GM12878 (cell line): Measurements from ENCODE around the gene HNMT. TPM values are rescaled to one million over a fixed set of nuclear protein-coding genes. Genes with fewer than 3 reads are reported as not detected.

Experiments used
- ATAC-seq: fragments of 200-7000 bp; cut with Tn5 transposase; 3 replicates; pipeline ENCODE4 v1.9.1; 2020; ENCODE audit warnings: mild to moderate bottlenecking, moderate library complexity
- BruUV-seq: library from RNA; stranded (reverse); fragments of 400-500 nt; replicated peaks from 2 replicates; lab custom pipeline; 2021; lab: Mats Ljungman, UMichigan
- CTCF ChIA-PET: fragments of 300-600 bp; sonication (Branson Sonifier 250); formaldehyde crosslinking; extraction: SDS; loops from one replicate; lab custom pipeline; 2021; ENCODE audit warnings: inconsistent platforms; lab: Yijun Ruan, JAX
- POLR2A ChIA-PET: fragments of 350-600 bp; formaldehyde crosslinking; extraction: SDS; loops from one replicate; lab custom pipeline; 2021; ENCODE audit warnings: inconsistent platforms; lab: Charles Lee
- RAD21 ChIA-PET: fragments of 300-600 bp; sonication (Branson Sonifier 250); formaldehyde crosslinking; loops from one replicate; lab custom pipeline; 2023; ENCODE audit warnings: antibody characterized with exemption; ENCODE audit not compliant: unreplicated experiment; lab: Charles Lee
- SMC1A ChIA-PET: fragments of 300-600 bp; sonication (Branson Sonifier 250); formaldehyde crosslinking; loops from one replicate; lab custom pipeline; 2023; ENCODE audit not compliant: unreplicated experiment, uncharacterized antibody; lab: Charles Lee
- DNase-seq: peaks from one replicate; pipeline ENCODE4 v3.0.0-alpha.2; 2011; ENCODE audit warnings: low read depth, low spot score
- FAIRE-seq: peaks from 3 replicates; lab custom pipeline; 2011; peaks lifted over from hg19 to GRCh38; lab: Jason Lieb, UNC
- H2AFZ ChIP-seq: 2 replicates; pipeline ENCODE4 v1.6.0; 2011; ENCODE audit warnings: low read depth, low read length, control low read depth; ENCODE audit not compliant: control insufficient read depth
- H3K27ac ChIP-seq: 2 replicates; pipeline ENCODE4 v1.5.1; 2011; ENCODE audit warnings: control low read depth; ENCODE audit not compliant: control insufficient read depth, insufficient read depth
- H3K27me3 ChIP-seq, 2 experiments: replicated peaks in 1 of 2; 2 replicates each; pipeline versions ENCODE4 v1.6.0 to v1.6.1; 2011; ENCODE audit warnings: low read length in 1 of 2; ENCODE audit not compliant: control insufficient read depth in 2 of 2, insufficient read depth in 2 of 2
- H3K36me3 ChIP-seq, 2 experiments: 2 replicates each; pipeline ENCODE4 v1.5.1; 2011; ENCODE audit warnings: low read length in 1 of 2; ENCODE audit not compliant: control insufficient read depth in 2 of 2, insufficient read depth in 2 of 2
- H3K4me1 ChIP-seq: 2 replicates; pipeline ENCODE4 v1.6.1; 2011; ENCODE audit warnings: mild to moderate bottlenecking, low read length, moderate library complexity, mixed read lengths; ENCODE audit not compliant: control insufficient read depth, insufficient read depth
- H3K4me2 ChIP-seq: 2 replicates; pipeline ENCODE4 v1.6.0; 2011; ENCODE audit warnings: control low read depth; ENCODE audit not compliant: control insufficient read depth, insufficient read depth
- H3K4me3 ChIP-seq: fragments of 200-600 bp; sonication (generic); 2 replicates; pipeline ENCODE4 v1.5.1; 2016
- H3K79me2 ChIP-seq: 2 replicates; pipeline ENCODE4 v1.6.0; 2011; ENCODE audit warnings: low read length; ENCODE audit not compliant: control insufficient read depth, insufficient read depth
- H3K9ac ChIP-seq: 2 replicates; pipeline ENCODE4 v1.8.0; 2011; ENCODE audit warnings: low read length, control low read depth, mixed read lengths; ENCODE audit not compliant: control insufficient read depth, insufficient read depth
- H3K9me3 ChIP-seq: replicated peaks from 3 replicates; pipeline ENCODE4 v1.5.1; 2011; ENCODE audit warnings: mild to moderate bottlenecking, low read length; ENCODE audit not compliant: control insufficient read depth, insufficient read depth
- H4K20me1 ChIP-seq: 2 replicates; pipeline ENCODE4 v1.6.0; 2011; ENCODE audit not compliant: control insufficient read depth, insufficient read depth
- BCL3 ChIP-seq: IDR thresholded peaks from 2 replicates; pipeline ENCODE4 v1.6.1; 2011; ENCODE audit warnings: borderline replicate concordance, low read depth, mild to moderate bottlenecking, moderate library complexity, low read length; ENCODE audit not compliant: insufficient read depth, poor library complexity, severe bottlenecking
- CEBPB ChIP-seq, 2 experiments: fragments of 150-350 bp in 1 of 2; IDR thresholded peaks; 2 replicates each; pipeline ENCODE4 v1.6.1; 2012 to 2014; ENCODE audit warnings: low read depth in 2 of 2, low read length in 2 of 2, borderline replicate concordance in 1 of 2, inconsistent platforms in 1 of 2
- CHD1 ChIP-seq: IDR thresholded peaks from 2 replicates; pipeline ENCODE4 v1.6.1; 2012; ENCODE audit warnings: low read depth, low read length, improper control_type of control experiment
- EP300 ChIP-seq, 2 experiments: fragments of 150-350 bp in 1 of 2; IDR thresholded peaks; 2 replicates each; pipeline ENCODE4 v1.6.1; 2011 to 2012; ENCODE audit warnings: low read depth in 2 of 2, low read length in 2 of 2, borderline replicate concordance in 1 of 2, improper control_type of control experiment in 1 of 2, inconsistent platforms in 1 of 2; ENCODE audit not compliant: control insufficient read depth in 1 of 2
- HDAC2 ChIP-seq: fragments of 200-600 bp; sonication (generic); IDR thresholded peaks from 2 replicates; pipeline ENCODE4 v1.6.1; 2017
- HDAC6 ChIP-seq: fragments of 200-600 bp; sonication (generic); IDR thresholded peaks from one replicate; pipeline ENCODE4 v1.8.0; 2017; ENCODE audit warnings: antibody characterized with exemption; ENCODE audit not compliant: unreplicated experiment
- MAX ChIP-seq: IDR thresholded peaks from 2 replicates; pipeline ENCODE4 v1.6.1; 2012; ENCODE audit warnings: low read depth, low read length, improper control_type of control experiment
- NFYB ChIP-seq: IDR thresholded peaks from 2 replicates; pipeline ENCODE4 v1.6.1; 2011; ENCODE audit warnings: low read depth, mild to moderate bottlenecking, low read length, improper control_type of control experiment, moderate library complexity; ENCODE audit not compliant: insufficient read depth
- PRDM15 ChIP-seq: fragments of 450-650 bp; formaldehyde crosslinking; IDR thresholded peaks from 2 replicates; pipeline ENCODE4 v1.4.0; 2020; ENCODE audit warnings: mild to moderate bottlenecking, moderate library complexity
- SREBF1 ChIP-seq: IDR thresholded peaks from 2 replicates; pipeline ENCODE4 v1.6.1; 2012; ENCODE audit warnings: mild to moderate bottlenecking, low read length
- ZNF217 ChIP-seq: fragments of 450-650 bp; IDR thresholded peaks from 2 replicates; pipeline ENCODE4 v1.6.1; 2017; ENCODE audit warnings: antibody characterized with exemption, mild to moderate bottlenecking
- ZNF274 ChIP-seq: IDR thresholded peaks from one replicate; pipeline ENCODE4 v1.8.0; 2011; ENCODE audit not compliant: insufficient read length, insufficient read depth
- ZNF622 ChIP-seq: fragments of 450-650 bp; IDR thresholded peaks from 2 replicates; pipeline ENCODE4 v1.6.1; 2017; ENCODE audit warnings: mild to moderate bottlenecking, inconsistent platforms
- WGBS: methylation state at CpG from one replicate; pipeline ENCODE4 v1.1.6; 2016; ENCODE audit warnings: low lambda C conversion rate; ENCODE audit not compliant: insufficient replicate concordance, insufficient coverage; ENCODE audit errors: missing lambda C conversion rate; 5-methylcytosine and 5-hydroxymethylcytosine counted together
- in situ Hi-C: fragments of 300-500 bp; cut with MboI; formaldehyde crosslinking; loops from 9 replicates; pipeline ENCODE4 v1.14.3; 2018; ENCODE audit warnings: mixed read lengths
- intact Hi-C: fragments of 100-400 bp; cut with micrococcal nuclease; formaldehyde crosslinking; loops from one replicate; pipeline ENCODE4 v1.14.2; 2022; ENCODE audit not compliant: unreplicated experiment
- polyA plus RNA-seq, 11 experiments: library from polyadenylated mRNA; depleted of rRNA in 4 of 11; unstranded in 6 of 11; stranded (reverse) in 5 of 11; fragments of >200 nt; fragmentation: Nextera tagmentation in 4 of 11; fragmentation: Illumina TruSeq in 1 of 11; extraction: Ambion mirVana in 4 of 11; extraction: Trizol in 1 of 11; gene quantifications; 1 replicate in 1 of 11; 2 replicates in 10 of 11; pipeline versions ENCODE4 v1.2.1 to v1.2.3, GENCODE V29; 2011 to 2016; ENCODE audit warnings: inconsistent platforms in 2 of 11, missing spikeins in 2 of 11, low read depth in 1 of 11
- total RNA-seq, 4 experiments: library from RNA; depleted of rRNA in 3 of 4; stranded (reverse); fragments of >200 nt in 3 of 4; fragmentation: Illumina TruSeq in 1 of 4; extraction: Trizol in 1 of 4; gene quantifications; 2 replicates each; pipeline versions ENCODE4 v1.2.1 to v1.2.3, GENCODE V29; 2013 to 2021
- TF ChIP-seq, protein P1 (sequence below): fragments of 450-650 bp; IDR thresholded peaks from 2 replicates; pipeline ENCODE4 v1.6.1; 2017; ENCODE audit warnings: mild to moderate bottlenecking
- TF ChIP-seq, protein P2 (sequence below): fragments of 450-650 bp; IDR thresholded peaks from 2 replicates; pipeline ENCODE4 v1.6.1; 2017; ENCODE audit warnings: mild to moderate bottlenecking, low read depth, inconsistent platforms; ENCODE audit not compliant: poor library complexity, severe bottlenecking

Gene HNMT
- total and polyA plus RNA-seq, 10 of the 15 experiments (the other 5 are each of a cell fraction or from before 2014, with no cell fraction given): not detected

DNA sequence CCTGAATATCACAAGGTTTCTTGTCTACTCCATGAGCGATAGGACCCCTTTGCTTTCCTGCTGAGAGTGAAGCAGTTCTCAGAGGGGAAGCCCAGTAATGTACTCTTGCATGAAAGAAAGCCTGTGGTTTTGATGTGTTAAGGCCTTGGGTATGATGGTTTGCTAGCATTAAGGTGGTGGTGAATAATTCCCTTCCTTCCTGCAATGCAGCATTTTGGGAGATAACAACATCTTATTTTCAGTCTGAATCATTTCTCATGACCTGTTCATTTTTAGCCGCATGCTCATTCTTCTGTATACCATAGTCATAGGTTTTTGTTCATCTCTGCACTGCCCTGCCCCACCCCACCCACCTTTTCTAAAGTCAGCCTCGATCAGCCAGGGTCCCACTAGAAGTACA lies 66.2 kb downstream of the HNMT start:
- 0% methylated on average over 3 of the region's 3 CpGs for WGBS
- H3K27me3 ChIP-seq: no peaks in the 10 kb centered on the region
- in situ Hi-C loops (no loop called here), intact Hi-C loops (no loop called here)
- H4K20me1 ChIP-seq: no peaks in the 10 kb centered on the region
- no peaks in the 10 kb centered on the region for H3K4me1 ChIP-seq
- H3K9me3 ChIP-seq: no peaks in the 10 kb centered on the region
- H3K27ac ChIP-seq: no peak overlapping the region
- CTCF ChIA-PET: interaction anchor here (0.7 kb wide), 1 partner anchor 120 kb away, joined by 3 read pairs; no protein-coding TSS in a partner anchor
- no peaks in the 10 kb centered on the region for H3K36me3 ChIP-seq
- no peaks in the 10 kb centered on the region for H3K79me2 ChIP-seq
- FAIRE-seq: no peak
- no peak overlapping the region for H3K9ac ChIP-seq
- H2AFZ ChIP-seq: no peak overlapping the region
- no peak overlapping the region for H3K4me3 ChIP-seq
- RAD21 ChIA-PET: no interaction called here
- POLR2A ChIA-PET: no interaction called here
- peak; percentile 91 for ATAC-seq
- SMC1A ChIA-PET: no interaction called here
- H3K4me2 ChIP-seq: no peak overlapping the region
- peak; percentile 38 for DNase-seq
- BruUV-seq: no TSS peak
- TF ChIP-seq, protein P1, sequence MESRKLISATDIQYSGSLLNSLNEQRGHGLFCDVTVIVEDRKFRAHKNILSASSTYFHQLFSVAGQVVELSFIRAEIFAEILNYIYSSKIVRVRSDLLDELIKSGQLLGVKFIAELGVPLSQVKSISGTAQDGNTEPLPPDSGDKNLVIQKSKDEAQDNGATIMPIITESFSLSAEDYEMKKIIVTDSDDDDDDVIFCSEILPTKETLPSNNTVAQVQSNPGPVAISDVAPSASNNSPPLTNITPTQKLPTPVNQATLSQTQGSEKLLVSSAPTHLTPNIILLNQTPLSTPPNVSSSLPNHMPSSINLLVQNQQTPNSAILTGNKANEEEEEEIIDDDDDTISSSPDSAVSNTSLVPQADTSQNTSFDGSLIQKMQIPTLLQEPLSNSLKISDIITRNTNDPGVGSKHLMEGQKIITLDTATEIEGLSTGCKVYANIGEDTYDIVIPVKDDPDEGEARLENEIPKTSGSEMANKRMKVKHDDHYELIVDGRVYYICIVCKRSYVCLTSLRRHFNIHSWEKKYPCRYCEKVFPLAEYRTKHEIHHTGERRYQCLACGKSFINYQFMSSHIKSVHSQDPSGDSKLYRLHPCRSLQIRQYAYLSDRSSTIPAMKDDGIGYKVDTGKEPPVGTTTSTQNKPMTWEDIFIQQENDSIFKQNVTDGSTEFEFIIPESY: no peak
- TF ChIP-seq MAX (no peak), CHD1 (no peak), NFYB (no peak), CEBPB (IDR thresholded peaks at IDR 0.05; ENCODE audit: borderline replicate concordance in 1 of 2, low read depth in 2 of 2, low read length in 2 of 2) (no peak), ZNF622 (no peak), BCL3 (no peak), ZNF217 (no peak), SREBF1 (no peak), EP300 (IDR thresholded peaks at IDR 0.05; ENCODE audit: borderline replicate concordance in 1 of 2, control insufficient read depth in 1 of 2, low read depth in 2 of 2, low read length in 2 of 2) (peak in 1 of 2 experiments; percentile 71; a peak in 1 of 4 replicates), HDAC6 (no peak), HDAC2 (no peak), PRDM15 (CRISPR knock-in tag) (no peak), ZNF274 (no peak)
- TF ChIP-seq, protein P2, sequence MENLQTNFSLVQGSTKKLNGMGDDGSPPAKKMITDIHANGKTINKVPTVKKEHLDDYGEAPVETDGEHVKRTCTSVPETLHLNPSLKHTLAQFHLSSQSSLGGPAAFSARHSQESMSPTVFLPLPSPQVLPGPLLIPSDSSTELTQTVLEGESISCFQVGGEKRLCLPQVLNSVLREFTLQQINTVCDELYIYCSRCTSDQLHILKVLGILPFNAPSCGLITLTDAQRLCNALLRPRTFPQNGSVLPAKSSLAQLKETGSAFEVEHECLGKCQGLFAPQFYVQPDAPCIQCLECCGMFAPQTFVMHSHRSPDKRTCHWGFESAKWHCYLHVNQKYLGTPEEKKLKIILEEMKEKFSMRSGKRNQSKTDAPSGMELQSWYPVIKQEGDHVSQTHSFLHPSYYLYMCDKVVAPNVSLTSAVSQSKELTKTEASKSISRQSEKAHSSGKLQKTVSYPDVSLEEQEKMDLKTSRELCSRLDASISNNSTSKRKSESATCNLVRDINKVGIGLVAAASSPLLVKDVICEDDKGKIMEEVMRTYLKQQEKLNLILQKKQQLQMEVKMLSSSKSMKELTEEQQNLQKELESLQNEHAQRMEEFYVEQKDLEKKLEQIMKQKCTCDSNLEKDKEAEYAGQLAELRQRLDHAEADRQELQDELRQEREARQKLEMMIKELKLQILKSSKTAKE: no peak
